ENCODE measurements around the gene CACNA1A.
"Not testable (repeated sequence)": the region's sequence is repeated elsewhere in the genome, so short reads cannot be mapped to it uniquely, and the experiment has no call there.

CACNA1A gene

DNA sequence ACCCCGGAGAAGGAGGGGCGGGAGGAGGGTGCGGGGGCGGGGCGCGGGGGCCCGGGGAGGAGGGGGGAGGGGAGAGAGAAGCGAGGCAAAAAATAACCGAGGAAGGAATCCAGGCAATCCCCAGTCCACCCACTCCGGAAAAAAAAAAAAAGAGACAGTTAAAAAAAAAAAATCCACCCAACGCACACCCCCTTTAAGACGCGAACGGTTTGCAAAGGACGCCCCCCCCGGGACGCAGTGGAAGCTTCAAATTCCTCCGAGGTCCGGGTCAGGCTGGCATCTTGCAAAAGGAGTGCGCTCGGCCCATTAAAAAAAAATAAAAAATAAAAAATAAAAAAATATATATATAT lies at the start of gene CACNA1A:
Gene CACNA1A (minus strand): TSS at position 9 of the 350 bp plus-strand sequence. CDS start 255 bp downstream, outside the sequence.
- no peak for DNase-seq (ENCODE audit: low spot score)

GRCh38 chr19:13554506-13555240 lies 48.4 kb upstream of the CACNA1A start:
- no peak for DNase-seq (ENCODE audit: low spot score)

- no peak for DNase-seq (ENCODE audit: low spot score)
Measured at GRCh38 chr19:13553880-13554400, 47.7 kb upstream of the CACNA1A start.

DNA sequence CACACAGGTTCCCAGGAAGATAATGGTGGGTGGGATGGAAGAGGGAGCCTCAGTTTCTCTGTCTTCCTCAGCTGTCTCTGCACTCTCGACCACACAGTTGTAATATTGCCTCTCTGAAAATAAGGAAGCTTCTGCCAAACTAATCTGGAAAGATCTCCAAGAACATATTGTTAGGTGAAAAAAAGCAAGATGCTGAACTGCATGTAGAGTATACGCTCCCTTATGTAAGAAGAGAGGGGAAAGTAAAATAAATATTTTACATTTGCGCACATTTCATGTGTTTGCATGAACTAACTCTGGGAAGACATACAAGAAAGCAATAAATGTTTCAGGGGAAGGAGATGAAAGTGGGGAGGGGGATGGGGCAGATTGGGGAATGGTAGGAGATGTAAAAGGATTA lies 41.9 kb upstream of the CACNA1A start:
- no peak for DNase-seq (ENCODE audit: low spot score)

- no peak for DNase-seq (ENCODE audit: low spot score)
Measured at GRCh38 chr19:13547102-13547501, 40.8 kb upstream of the CACNA1A start.

GRCh38 chr19:13544423-13544822 lies 38.1 kb upstream of the CACNA1A start:
- no peak for DNase-seq (ENCODE audit: low spot score)

DNA sequence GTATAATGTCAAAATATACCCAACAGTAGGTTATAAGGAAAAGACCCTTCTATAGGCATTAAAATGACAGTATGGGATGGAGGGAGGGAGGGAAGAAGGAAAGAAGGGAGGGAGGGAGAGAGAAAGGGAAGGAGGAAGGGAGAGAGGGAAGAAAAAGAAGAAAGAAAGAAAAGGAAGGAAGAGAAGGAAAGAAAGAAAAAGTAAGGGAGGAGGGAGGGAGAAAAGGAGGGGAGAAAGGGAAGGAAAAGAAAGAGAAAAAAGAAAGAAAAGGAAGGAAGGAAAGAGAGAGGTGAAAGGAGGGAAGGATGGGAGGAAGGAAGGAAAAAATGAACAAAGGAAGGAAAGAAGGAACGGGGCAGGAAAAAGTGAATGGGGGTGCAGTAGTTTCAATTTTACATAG lies 35.3 kb upstream of the CACNA1A start:
- DNase-seq (ENCODE audit: low spot score) = no peak

DNA sequence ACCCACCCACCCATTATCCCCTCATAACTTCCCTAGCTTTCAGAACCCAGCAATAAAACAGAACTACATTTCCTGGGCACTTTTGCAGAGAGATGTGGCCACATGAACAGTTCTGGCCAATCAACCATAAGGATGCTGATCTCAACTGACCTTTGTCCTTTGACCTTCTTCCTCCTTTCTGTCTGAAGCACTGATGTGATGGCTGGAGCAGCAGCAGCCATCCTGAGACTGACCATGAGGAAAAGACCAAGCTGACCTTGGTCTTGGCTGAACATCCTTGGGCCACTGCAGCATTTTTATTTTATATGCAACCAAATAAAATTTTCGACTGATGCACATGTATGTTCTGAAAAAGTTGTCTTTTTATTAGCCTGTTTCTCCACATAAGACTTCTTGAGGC lies 33.1 kb upstream of the CACNA1A start:
- no peak for DNase-seq (ENCODE audit: low spot score)

DNA sequence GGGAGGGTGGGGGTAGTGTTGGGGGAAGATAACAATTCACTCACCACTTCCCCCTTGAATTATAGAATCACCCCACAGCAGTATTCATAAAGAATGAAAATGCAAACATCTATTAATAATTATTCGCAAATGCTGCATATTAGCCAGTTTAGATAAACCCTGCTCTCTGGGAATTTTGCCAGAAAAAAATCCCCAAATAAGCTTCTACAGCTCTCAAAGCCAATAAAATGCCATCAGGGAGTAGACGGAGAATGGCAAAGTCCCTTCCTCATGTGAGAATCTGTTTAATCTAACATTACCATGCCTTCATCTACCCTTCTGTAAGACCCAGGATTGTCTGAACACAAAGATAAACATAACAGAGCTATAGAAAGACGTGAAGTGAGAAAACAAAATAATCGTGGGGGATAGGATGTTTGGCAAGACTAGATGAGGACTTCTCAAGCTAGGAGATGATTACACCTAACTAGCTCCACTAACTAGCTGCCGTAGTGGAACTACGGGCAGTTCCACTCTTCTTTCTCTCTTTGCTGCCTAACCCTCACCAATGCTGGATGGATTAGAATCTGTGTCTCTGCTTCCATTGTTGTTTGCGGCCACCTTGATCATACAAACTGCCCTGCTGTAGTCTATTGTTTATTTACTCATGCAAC lies 32.4 kb upstream of the CACNA1A start:
- DNase-seq (ENCODE audit: low spot score) = no peak

DNA sequence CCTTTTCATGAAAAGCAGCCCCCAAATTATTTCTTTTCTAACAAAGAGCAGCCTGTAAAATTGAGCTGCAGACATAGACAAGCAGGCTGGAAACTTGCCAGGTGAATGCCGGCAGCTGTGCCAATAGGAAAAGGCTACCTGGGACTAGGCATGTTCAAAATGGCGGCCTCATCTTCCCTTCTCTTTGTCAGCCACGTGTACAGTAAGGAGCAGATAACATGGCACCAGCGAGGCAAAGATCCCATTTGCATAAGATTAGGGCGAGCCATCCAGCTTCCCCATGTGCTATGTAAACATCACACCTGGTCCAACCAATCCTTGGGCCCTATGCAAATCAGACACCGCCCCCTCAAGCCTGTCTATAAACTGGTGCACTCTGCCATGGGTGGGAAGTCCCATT lies 31.2 kb upstream of the CACNA1A start:
- DNase-seq (ENCODE audit: low spot score) = no peak

- DNase-seq (ENCODE audit: low spot score) = no peak
Measured at GRCh38 chr19:13530720-13531119, 24.4 kb upstream of the CACNA1A start.

DNA sequence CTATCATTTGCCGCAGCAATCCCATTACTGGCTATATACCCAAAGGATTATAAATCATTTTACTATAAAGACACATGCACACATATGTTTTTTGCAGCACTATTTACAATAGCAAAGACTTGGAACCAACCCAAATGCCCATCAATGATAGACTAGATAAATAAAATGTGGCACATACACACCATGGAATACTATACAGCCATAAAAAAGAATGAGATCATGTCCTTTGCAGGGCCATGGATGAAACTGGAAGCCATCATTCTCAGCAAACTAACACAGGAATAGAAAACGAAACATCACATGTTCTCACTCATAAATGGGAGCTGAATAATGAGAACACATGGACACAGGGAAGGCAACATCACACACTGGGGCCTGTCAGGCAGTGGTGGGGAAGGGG lies 23.4 kb upstream of the CACNA1A start:
- DNase-seq (ENCODE audit: low spot score) = not testable (repeated sequence)

DNA sequence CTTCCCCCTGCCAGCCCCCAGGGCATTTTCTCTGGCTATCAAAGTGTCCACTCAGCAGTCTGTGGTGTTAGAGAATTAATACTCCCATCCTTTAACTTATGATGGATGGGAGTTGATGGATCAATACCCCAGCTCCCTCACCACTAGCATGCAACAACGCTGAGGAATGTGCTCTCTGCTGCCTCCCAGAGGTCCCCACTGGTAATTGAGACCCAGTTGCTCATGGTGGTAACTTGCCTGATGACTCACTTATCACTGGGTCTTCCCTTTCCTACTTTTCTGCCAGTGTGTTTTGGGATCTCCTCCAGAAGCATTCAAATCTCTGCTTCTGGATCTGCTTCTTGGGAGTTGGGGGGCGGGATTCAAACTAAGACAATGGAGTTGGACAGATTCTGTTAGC lies 20.3 kb upstream of the CACNA1A start:
- no peak for DNase-seq (ENCODE audit: low spot score)

DNA sequence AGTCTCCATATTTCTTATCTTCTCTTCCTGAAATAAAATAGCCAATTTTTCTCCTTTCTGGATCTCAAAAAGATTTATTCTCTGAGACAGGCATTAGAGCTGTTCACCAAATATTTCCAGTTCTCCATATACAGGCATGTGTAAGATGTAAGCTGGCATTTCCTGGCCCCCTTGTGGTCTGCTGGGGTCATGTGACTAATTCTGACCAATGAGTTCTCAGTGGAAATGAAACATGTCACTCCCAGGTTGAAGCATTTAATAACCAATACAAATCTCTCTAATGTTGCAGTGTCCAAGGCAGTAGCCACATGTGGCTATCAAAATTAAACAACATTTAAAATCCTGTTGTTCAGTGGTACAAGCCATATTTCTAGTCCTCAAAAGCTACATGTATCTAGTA lies 14.8 kb upstream of the CACNA1A start:
- no peak for DNase-seq (ENCODE audit: low spot score)

- DNase-seq (ENCODE audit: low spot score) = no peak
Measured at GRCh38 chr19:13511947-13512346, 5.7 kb upstream of the CACNA1A start.

DNA sequence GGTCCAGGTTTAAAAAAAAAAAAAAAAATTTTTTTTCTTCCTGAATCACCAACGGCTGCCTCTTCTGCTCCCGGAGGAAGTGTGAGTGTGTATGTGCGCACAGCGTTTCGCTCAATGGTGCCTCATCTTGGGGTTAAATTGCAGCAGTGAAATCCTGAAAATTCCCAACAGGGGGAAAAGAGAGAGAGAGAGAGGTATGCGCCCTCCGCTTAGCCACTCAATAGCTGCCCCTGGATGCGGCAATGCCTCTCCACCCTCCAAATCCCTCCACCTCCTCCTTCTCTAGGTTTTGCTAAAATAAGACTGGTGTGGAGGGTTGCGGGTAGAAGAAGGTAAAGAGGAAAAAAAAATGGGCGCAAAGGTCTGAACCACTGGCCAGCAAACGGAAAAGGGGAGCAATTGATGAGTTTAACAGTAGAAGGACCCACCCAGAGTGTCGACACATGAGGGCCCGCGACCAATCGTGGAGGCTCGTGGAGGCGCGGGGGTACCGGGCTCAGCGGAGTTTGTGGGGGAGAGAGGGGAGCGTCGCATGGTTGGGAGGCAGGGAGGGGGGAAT lies 853 bp upstream of the CACNA1A start:
- no peak for DNase-seq (ENCODE audit: low spot score)

DNA sequence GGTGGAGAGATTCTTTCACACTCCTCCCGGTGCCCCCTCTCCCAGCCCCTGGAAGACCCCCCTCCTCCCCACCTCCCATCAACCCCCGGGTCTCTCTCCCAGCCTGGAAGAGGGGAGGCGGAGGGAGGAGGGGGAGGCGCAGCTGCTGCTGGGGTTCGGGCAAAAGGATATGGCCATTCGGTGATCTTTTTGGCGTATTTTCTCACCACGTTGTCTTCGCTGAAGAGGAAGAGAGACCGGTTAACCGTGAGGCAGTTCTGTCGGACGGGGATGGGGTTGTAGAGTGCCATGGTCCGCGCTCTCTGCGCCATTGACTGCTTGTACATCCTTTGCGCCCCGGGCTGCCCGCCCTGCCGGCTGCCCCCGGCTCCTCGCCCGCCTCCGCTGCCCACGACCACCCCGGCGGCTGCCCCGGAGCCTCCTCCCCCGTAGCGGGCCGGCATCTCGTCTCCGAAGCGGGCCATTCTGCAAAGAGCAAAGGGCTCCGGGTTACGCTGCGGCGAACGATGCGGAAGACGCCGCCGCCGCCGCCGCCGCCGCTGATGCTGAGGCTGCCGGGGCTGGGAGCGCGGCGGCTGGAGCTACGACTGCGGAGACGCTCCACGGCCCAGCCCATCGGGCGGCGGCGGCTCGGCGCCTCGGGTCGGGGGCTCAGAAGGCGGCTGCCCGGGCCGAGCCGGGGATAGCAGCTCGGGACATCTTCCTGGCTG lies 363 bp downstream of the CACNA1A start:
- DNase-seq (ENCODE audit: low spot score) = no peak

DNA sequence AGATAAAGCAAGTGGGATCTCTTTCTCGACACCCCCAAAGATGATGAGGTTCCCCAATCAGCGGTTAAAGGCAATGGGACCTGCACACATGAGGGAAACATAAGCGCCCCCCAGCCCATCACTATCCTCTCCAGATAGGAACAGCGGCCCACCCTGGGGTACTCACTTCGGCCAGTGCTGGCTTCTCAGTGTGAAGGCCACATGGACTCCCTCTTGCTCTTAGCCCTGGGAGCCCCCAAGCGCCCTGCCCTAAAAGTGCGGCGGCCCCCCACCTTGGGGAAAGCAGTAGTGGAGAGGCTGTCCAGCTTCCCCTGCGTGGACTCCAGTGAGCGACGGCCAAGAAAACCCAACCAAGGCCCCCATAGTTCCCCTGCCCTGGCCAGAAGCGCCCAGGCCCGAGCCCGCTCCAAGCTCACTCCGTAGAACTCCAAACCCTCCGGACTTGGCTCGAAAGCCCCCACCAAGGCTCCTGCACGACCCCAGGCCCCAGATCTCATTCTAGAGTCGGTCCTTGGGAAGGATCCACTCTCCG lies 1.0 kb downstream of the CACNA1A start:
- DNase-seq (ENCODE audit: low spot score) = no peak

GRCh38 chr19:13503570-13504235 lies 2.6 kb downstream of the CACNA1A start:
- DNase-seq (ENCODE audit: low spot score) = no peak

GRCh38 chr19:13502231-13502630 lies 4.0 kb downstream of the CACNA1A start:
- DNase-seq (ENCODE audit: low spot score) = no peak

DNA sequence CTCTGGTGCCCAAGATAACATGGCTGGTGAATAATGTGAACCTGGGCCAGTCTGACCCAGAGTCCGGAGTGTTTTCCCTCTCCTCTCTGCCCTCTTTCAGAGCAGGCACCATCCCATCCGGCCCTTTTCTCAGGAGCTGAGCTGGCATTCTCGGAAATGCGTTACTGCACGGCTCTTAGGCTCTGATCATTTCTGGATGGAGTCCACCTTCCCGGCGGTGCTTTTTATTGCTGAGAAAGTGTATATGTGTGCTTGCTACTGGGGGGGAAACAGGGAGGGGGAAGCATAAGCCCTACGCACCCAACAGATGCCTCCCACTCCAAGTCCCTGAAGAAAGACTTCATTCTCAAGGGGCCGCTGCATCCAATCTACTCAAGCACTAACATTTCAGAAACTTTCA lies 6.6 kb downstream of the CACNA1A start:
- no peak for DNase-seq (ENCODE audit: low spot score)
